ENCODE measurements around the gene ATP6V0E1.

The ATP6V0E1 gene

GRCh38 chr5:172957458-172957857, 26.1 kb upstream of the ATP6V0E1 start:
- DNase-seq, result no peak

DNA sequence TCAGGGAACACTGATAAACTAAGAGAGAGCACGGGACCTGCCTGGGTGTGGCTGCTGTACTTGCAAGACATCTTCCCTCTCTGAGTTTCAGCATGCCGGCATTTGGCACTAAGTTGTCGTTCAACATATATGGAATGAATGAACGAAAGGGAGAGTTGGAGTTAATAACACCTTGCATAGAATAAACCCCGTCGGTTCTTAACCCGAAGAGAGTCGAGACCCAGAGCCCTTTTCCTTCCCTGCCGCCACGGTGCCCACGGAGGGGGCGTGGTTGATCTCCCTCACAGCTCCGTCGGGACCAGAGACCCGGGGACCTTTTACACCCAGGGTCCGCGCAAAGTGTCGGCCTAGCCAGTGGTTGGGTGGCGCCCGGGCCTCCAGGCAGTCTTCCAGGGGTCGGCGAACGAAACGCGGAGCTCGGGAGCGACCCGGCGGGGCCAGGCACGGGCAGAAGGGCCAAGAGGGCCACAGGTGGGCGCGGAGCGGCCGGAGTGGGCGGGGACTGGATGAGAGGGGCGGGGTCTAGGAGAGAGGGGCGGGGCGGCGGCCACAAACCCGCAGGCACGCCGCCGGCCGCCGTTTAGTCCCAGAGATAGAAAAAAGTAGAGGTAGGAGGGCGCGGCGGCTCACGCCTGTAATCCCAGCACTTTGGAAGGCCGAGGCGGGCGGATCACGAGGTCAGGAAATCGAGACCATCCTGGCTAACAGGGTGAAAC, 25.1 kb upstream of the ATP6V0E1 start:
- DNase-seq, result peak; percentile 65

DNA sequence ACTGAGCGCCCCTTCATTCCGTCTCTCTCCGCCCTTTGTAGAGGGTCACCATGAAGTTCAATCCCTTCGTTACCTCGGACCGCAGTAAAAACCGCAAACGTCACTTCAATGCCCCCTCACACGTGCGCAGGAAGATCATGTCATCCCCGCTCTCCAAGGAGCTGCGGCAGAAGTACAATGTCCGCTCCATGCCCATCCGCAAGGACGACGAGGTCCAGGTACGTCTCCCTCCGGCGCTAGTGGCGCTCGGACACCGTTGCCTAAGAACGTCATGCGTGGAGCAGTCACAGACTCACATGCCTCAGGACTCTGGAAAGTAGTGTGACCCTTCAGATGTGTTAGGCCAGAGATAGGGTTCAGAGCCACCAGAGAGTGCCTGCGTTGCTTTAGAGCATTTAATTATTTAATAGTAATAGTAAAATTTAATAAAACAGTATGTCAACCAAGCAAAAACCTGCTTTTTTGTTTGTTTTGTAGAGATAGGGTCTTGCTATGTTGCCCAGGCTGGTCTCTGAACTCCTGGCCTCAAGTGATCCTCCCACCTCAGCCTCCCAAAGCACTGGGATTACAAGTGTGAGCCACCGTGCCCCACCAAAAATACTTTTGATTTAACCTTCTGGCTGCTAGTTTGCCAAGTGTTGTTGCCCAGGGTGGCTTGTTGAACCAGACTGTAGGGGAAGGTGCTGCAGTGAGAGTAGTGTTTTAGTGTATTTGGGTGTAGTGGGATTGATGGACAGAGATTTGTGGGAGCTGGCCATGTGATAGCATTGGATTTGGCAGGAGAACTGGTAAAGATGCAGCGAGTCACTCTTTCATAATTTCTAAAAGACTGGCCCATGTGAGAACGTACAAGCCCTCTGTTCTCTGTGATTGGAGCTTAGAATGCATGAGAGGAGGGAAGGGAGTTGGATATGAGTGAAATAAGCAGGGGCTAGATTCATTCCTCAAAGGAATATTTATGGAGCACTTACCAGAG, 23.5 kb upstream of the ATP6V0E1 start:
- DNase-seq, result peak; percentile 6

GRCh38 chr5:172969921-172970320, 13.7 kb upstream of the ATP6V0E1 start:
- no peak for DNase-seq

DNA sequence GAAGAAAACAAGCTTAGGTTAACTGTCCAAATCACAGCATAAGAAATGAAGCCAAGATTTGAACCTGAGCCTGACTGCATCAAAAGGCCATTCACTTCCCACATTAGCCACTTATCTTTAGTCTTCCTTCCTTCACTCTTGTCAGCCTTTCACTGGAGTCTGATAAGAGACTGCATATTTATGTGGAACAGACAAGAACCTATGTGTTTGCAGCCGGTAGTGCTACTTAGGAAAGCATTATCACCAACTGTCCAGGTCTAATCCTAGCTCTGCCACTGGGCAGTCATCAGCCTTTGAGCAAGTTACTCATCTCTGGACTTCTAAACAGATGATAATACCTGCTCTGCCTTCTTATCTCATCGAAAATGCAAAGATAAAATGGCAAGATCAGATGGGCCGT, 12.1 kb upstream of the ATP6V0E1 start:
- no peak for DNase-seq

DNA sequence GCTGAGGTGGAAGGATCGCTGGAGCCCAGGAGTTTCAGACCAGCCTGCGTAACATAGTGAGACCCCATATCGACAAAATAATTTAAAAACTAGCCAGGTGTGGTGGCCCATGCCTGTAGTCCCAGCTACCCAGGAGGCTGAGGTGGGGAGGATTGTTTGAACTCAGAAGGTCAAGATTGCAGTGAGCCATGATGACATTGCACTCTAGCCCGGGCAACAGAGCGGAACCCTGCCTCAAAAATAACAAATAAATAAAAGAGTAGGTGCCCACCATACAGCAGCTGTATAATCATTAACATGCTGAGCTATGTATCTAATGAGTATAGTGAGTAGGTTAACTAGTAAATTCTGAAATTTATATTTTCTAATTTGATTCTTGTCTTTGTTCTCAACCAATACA, 11.0 kb upstream of the ATP6V0E1 start:
- DNase-seq, result no peak

DNA sequence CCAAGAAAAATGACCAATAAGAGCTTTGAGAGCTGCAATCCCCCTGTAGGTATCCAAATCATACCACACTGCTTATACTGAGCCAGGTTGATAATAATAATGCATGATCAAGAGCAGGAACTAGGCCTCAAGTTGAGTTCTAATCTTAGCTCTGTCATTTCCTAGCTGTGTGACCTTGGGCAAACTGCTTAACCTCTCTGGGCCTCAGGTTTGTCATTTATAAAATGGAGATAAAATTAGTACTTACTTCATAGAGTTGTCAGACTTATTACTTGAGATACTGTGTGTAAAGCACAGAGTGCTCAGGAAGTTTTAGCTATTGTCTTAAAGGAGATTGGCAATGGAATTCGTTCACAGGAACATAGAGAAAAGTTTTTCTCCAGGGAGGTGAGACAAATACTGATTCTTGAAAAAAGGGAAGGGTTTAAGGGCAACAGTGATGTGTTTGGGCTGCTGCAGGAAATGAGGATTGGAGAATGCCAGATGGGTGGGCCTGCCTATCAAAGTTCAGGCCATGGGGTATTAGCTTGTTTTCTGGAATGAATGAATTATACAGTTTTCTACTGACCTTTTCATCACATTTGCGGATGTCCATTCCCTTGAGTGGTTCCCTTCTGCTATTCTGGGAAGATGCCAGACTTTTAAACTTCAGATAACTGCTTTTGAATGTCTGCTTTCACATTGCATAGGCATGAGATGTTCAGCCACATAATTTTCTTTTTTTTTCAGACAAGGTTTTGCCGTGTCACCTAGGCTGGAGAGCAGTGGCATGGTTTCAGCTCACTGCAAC, 10.2 kb upstream of the ATP6V0E1 start:
- DNase-seq, result no peak

DNA sequence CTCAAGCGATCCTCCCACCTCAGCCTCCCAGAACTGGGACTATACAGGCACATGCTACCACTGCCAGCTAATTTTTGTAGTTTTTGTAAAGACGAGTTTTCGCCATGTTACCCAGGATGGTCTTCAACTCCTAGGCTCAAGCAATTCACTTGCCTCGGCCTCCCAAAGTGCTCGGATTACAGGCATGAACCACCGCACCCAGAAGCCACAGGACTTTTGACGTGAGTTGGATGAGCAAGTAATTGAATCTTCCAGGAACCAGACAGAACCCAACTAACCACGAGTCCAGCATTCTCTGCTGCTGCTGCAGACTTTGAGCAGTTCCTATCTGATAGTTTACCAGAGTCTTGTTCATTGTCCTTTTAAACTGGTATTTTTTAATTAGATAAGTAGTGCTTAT, 9.6 kb upstream of the ATP6V0E1 start:
- no peak for DNase-seq

- DNase-seq, result no peak
These were observed 8.3 kb upstream of the ATP6V0E1 start for GRCh38 chr5:172975289-172975688.

- DNase-seq, result no peak
These were observed 3.8 kb upstream of the ATP6V0E1 start for GRCh38 chr5:172979778-172980177.

DNA sequence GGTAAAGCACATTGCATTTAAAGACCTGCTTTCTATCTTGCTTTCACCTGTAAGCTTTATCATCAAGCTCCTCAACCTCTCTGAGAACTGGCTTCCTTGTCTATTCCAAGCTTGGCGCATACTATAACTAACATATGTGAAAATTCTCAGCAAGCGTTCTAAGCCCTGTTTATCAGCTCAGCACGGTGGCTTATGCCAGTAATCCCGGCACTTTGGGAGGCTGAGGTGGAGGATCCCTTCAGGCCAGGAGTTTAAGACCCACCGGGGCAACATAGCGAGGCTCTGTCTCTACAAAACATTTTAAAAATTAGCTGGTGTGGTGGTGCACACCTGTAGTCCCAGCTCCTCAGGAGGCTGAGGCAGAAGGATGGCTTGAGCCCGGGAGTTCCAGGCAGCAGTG, 1.6 kb upstream of the ATP6V0E1 start:
- DNase-seq, result no peak

- peak; percentile 81 for DNase-seq
These were observed 828 bp downstream of the ATP6V0E1 start for GRCh38 chr5:172984244-172984953.

DNA sequence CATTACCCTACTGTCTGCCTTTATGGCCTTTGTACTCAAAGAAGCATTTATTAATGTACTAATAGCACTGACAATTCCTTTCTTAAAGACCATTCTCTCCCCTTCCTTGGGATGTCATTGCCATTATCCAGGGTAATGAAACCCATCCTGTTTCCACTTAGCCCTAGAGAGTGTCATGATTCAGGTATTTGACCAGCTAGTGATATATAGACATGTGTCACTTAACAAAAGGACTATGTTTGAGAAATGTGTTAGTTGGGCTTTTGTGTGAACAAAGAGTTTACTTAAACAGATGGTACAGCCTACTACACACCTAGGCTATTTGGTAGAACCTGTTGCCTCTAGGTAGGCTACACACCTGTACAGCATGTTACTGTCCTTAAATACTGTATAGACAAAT, 2.0 kb downstream of the ATP6V0E1 start:
- DNase-seq, result no peak

- no peak for DNase-seq
These were observed 4.7 kb downstream of the ATP6V0E1 start for GRCh38 chr5:172988276-172988675.

DNA sequence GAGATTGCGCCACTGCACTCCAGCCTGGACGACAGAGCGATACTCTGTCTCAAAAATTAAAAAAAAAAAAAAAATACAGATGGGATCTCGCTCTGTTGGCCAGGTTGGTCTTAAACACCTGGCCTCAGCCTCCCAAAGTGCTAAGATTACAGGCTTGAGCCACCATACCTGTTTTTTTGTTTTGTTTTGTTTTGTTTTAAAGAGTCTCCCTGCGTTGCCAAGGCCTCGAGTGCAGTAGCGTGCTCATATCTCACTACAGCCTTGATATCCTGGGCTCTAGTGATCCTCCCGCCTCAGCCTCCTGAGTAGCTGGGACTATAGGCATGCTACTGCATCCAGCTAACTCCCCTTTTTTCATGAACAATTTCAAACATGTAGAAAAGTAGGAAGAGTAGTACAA, 7.2 kb downstream of the ATP6V0E1 start:
- no peak for DNase-seq

- no peak for DNase-seq
These were observed 10.8 kb downstream of the ATP6V0E1 start for GRCh38 chr5:172994405-172994804.

- DNase-seq, result no peak
These were observed 15.9 kb downstream of the ATP6V0E1 start for GRCh38 chr5:172999372-172999973.

- DNase-seq, result no peak
These were observed 16.4 kb downstream of the ATP6V0E1 start for GRCh38 chr5:172999974-173000373.

GRCh38 chr5:173001229-173001841, 17.8 kb downstream of the ATP6V0E1 start:
- no peak for DNase-seq

DNA sequence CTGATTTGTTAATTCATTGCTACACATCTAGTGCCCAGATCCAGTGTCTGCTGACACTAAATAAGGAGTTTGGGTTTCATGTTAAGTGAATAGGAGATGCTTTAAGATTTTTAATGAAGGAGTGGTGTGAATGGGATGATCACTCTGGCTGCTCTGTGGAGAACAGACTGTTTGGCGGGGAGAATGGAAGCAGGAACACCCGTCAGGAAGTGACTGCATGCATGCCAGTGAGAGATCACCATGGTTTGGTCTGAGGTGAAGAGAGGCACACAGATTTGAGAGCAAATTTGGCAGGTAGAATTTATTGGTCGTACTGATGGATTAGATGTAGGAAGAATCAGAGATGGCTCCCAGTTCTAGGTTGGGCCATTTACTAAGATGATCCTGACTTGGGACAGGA, 19.8 kb downstream of the ATP6V0E1 start:
- no peak for DNase-seq

DNA sequence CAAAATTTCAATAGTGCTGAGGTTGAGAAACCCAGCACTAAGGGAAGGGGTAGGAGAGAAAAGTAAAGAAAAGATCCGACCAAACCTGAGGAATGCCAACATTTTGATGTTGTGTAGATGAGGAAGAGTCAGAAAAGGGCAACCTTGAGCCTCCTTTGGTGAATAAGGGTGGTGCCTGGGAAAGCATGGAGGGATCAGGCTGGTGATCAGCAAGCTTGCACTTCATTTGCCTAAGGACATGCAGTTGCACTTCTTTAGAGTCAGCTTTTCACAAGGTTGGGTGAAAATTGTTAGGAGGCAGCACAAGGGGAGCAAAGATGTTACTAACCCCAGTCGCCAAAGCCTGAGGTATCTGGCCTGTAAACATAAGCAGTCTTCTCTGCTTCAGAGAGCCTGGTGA, 20.4 kb downstream of the ATP6V0E1 start:
- no peak for DNase-seq

DNA sequence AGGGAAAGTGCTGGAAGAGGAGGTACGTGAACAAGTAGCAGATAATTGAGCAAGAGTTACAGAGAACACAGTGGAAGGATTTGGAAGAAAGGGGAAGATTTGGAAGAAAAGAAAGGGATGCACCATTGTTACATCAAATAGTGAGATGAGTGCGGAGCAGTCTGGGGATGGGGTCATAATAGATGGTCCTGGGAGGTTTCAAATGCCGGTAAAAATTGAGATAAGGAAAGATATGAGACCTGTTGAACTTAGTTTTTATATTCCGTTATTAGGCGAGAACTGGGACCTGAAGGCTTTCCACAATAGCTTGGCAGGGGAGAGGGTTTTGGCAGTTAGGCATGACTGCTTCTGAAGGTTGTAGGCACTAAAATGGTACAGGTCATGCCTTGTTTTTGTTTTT, 20.9 kb downstream of the ATP6V0E1 start:
- no peak for DNase-seq
